ENCODE data around the gene CHAT.

CHAT gene

GRCh38 chr10:49613882-49614241, at the start of gene CHAT:
CHAT (plus strand) TSS chr10:49614037; CDS start chr10:49614190, 153 bp downstream.
- H3K9me3 ChIP-seq (ENCODE audit: control insufficient read depth, insufficient read depth, low read length) = no peaks in the 10 kb centered on the region
- no peaks in the 10 kb centered on the region for H3K36me3 ChIP-seq (ENCODE audit: control insufficient read depth, insufficient read depth, low read length)
- WGBS (ENCODE audit: insufficient coverage, insufficient read length) = no CpG with 5 or more reads among the region's 10 CpGs
- H3K27ac ChIP-seq (ENCODE audit: low read length) = no peak within 1 kb of the TSS
- peaks cover 12% of the 10 kb centered on the region for H3K4me1 ChIP-seq (ENCODE audit: control insufficient read depth, insufficient read depth, low read length)
- H3K4me3 ChIP-seq (ENCODE audit: low read length) = peak within 1 kb of the TSS; percentile 7; the same call in 1 of the 2 replicates
- peaks cover 70% of the 10 kb centered on the region for H3K27me3 ChIP-seq (ENCODE audit: control insufficient read depth, insufficient read depth, low read length)
- DNase-seq (ENCODE audit: low read depth, low spot score) = no peak

DNA sequence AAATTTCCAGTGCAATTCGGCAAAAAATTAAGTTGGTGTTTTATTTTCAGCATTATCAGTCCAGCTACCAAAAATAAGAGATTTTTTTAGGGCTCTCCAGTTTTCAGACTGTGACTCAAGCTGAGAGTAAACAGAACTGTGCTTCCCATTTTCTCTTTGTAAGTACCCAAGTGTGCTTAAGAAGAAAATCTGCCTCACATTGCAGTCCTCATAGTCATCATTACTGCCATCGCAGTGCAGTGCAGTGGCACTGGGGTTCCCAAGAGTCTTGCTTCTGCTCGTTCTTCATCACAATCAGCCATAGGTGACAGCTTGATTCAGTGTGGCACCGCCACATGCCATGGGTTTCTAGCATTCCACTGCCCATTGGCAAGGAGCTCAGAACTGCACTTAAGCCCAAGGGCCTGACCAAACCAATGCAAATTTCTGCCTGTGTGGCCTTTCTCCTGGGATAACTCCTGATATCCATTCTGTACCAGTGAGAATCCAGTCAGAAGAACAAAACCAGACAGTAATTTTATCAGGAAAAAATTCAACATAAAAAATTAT, 49.3 kb upstream of the CHAT start:
- no CpG with 5 or more reads among the region's 4 CpGs for WGBS (ENCODE audit: insufficient coverage, insufficient read length)
- no peaks in the 10 kb centered on the region for H3K4me1 ChIP-seq (ENCODE audit: control insufficient read depth, insufficient read depth, low read length)
- DNase-seq (ENCODE audit: low read depth, low spot score) = no peak

DNA sequence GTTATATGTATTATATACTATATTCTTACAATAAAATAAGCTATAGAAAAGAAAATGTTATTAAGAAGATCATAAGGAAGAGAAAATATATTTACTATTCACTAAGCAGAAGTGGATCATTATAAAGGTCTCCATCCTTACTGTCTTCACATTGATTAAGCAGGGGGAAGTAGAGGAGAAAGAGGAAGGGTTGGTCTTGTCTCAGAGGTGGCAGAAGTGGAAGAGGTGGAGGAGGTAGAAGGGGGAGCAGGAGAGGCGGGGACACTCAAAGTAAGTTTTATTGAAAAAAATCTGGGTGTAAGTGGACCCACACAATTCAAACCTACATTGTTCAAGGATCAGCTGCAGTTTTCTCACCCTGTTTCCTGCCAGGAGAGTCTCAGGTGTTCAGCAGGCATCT, 46.0 kb upstream of the CHAT start:
- Histone ChIP-seq H3K36me3 (ENCODE audit: control insufficient read depth, insufficient read depth, low read length) (no peaks in the 10 kb centered on the region), H3K4me3 (ENCODE audit: low read length) (no peak overlapping the region), H3K27ac (ENCODE audit: low read length) (no peak overlapping the region), H3K4me1 (ENCODE audit: control insufficient read depth, insufficient read depth, low read length) (no peaks in the 10 kb centered on the region), H3K27me3 (ENCODE audit: control insufficient read depth, insufficient read depth, low read length) (no peaks in the 10 kb centered on the region; the same call in 1 of the 2 replicates), H3K9me3 (ENCODE audit: control insufficient read depth, insufficient read depth, low read length) (no peaks in the 10 kb centered on the region)
- no CpG with 5 or more reads among the region's 1 CpG for WGBS (ENCODE audit: insufficient coverage, insufficient read length)
- no peak for DNase-seq (ENCODE audit: low read depth, low spot score)

More for the DNA sequence above, 49.3 kb upstream of the CHAT start:
- H3K36me3 ChIP-seq (ENCODE audit: control insufficient read depth, insufficient read depth, low read length) = no peaks in the 10 kb centered on the region
- H3K27me3 ChIP-seq (ENCODE audit: control insufficient read depth, insufficient read depth, low read length) = no peaks in the 10 kb centered on the region
- no peaks in the 10 kb centered on the region for H3K9me3 ChIP-seq (ENCODE audit: control insufficient read depth, insufficient read depth, low read length)
- no peak overlapping the region for H3K27ac ChIP-seq (ENCODE audit: low read length)
- no peak overlapping the region for H3K4me3 ChIP-seq (ENCODE audit: low read length)

GRCh38 chr10:49568235-49568634, 45.6 kb upstream of the CHAT start:
- H3K4me3 ChIP-seq (ENCODE audit: low read length) = no peak overlapping the region
- H3K27me3 ChIP-seq (ENCODE audit: control insufficient read depth, insufficient read depth, low read length) = no peaks in the 10 kb centered on the region; the same call in 1 of the 2 replicates
- no peak for DNase-seq (ENCODE audit: low read depth, low spot score)
- H3K27ac ChIP-seq (ENCODE audit: low read length) = no peak overlapping the region
- H3K4me1 ChIP-seq (ENCODE audit: control insufficient read depth, insufficient read depth, low read length) = no peaks in the 10 kb centered on the region
- no peaks in the 10 kb centered on the region for H3K36me3 ChIP-seq (ENCODE audit: control insufficient read depth, insufficient read depth, low read length)
- WGBS (ENCODE audit: insufficient coverage, insufficient read length) = no CpG with 5 or more reads among the region's 2 CpGs
- H3K9me3 ChIP-seq (ENCODE audit: control insufficient read depth, insufficient read depth, low read length) = no peaks in the 10 kb centered on the region

GRCh38 chr10:49569031-49569631, 44.7 kb upstream of the CHAT start:
- H3K27me3 ChIP-seq (ENCODE audit: control insufficient read depth, insufficient read depth, low read length) = no peaks in the 10 kb centered on the region; the same call in 1 of the 2 replicates
- H3K9me3 ChIP-seq (ENCODE audit: control insufficient read depth, insufficient read depth, low read length) = no peaks in the 10 kb centered on the region
- no peak overlapping the region for H3K27ac ChIP-seq (ENCODE audit: low read length)
- H3K4me3 ChIP-seq (ENCODE audit: low read length) = no peak overlapping the region
- no peaks in the 10 kb centered on the region for H3K36me3 ChIP-seq (ENCODE audit: control insufficient read depth, insufficient read depth, low read length)
- no CpG with 5 or more reads among the region's 3 CpGs for WGBS (ENCODE audit: insufficient coverage, insufficient read length)
- DNase-seq (ENCODE audit: low read depth, low spot score) = no peak
- no peaks in the 10 kb centered on the region for H3K4me1 ChIP-seq (ENCODE audit: control insufficient read depth, insufficient read depth, low read length)

DNA sequence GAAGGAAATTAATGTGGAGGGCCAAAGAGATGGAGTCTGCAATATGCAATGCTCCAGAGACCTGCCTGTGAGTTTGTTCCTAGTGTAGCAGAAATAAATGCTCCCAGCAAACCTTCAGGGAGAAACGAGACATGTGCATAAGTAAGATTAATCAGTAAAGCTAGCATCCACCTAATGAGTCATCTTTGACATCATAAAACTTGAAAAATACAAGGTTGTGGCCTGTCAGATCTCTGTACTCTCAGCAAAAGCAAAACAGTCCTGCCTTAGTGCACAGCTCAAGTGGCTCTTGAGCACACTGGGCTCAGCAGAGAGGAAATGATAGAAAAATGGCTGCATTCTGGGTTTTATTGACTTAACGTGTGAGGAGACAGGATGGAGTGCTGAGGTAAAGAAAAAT, 42.4 kb upstream of the CHAT start:
- WGBS (ENCODE audit: insufficient coverage, insufficient read length) = no CpG with 5 or more reads among the region's 2 CpGs
- H3K9me3 ChIP-seq (ENCODE audit: control insufficient read depth, insufficient read depth, low read length) = no peaks in the 10 kb centered on the region
- H3K4me1 ChIP-seq (ENCODE audit: control insufficient read depth, insufficient read depth, low read length) = no peaks in the 10 kb centered on the region
- no peak overlapping the region for H3K4me3 ChIP-seq (ENCODE audit: low read length)
- no peak overlapping the region for H3K27ac ChIP-seq (ENCODE audit: low read length)
- no peak for DNase-seq (ENCODE audit: low read depth, low spot score)
- no peaks in the 10 kb centered on the region; the same call in 1 of the 2 replicates for H3K27me3 ChIP-seq (ENCODE audit: control insufficient read depth, insufficient read depth, low read length)
- H3K36me3 ChIP-seq (ENCODE audit: control insufficient read depth, insufficient read depth, low read length) = no peaks in the 10 kb centered on the region

GRCh38 chr10:49572594-49573114, 41.2 kb upstream of the CHAT start:
- no CpG with 5 or more reads among the region's 9 CpGs for WGBS (ENCODE audit: insufficient coverage, insufficient read length)
- DNase-seq (ENCODE audit: low read depth, low spot score) = no peak
- Histone ChIP-seq H3K27me3 (ENCODE audit: control insufficient read depth, insufficient read depth, low read length) (no peaks in the 10 kb centered on the region; the same call in 1 of the 2 replicates), H3K4me3 (ENCODE audit: low read length) (no peak overlapping the region), H3K27ac (ENCODE audit: low read length) (no peak overlapping the region), H3K36me3 (ENCODE audit: control insufficient read depth, insufficient read depth, low read length) (no peaks in the 10 kb centered on the region), H3K4me1 (ENCODE audit: control insufficient read depth, insufficient read depth, low read length) (no peaks in the 10 kb centered on the region), H3K9me3 (ENCODE audit: control insufficient read depth, insufficient read depth, low read length) (no peaks in the 10 kb centered on the region)

- no peaks in the 10 kb centered on the region for H3K9me3 ChIP-seq (ENCODE audit: control insufficient read depth, insufficient read depth, low read length)
- no CpG with 5 or more reads among the region's 11 CpGs for WGBS (ENCODE audit: insufficient coverage, insufficient read length)
- no peaks in the 10 kb centered on the region for H3K36me3 ChIP-seq (ENCODE audit: control insufficient read depth, insufficient read depth, low read length)
- no peaks in the 10 kb centered on the region for H3K4me1 ChIP-seq (ENCODE audit: control insufficient read depth, insufficient read depth, low read length)
- no peaks in the 10 kb centered on the region; the same call in 1 of the 2 replicates for H3K27me3 ChIP-seq (ENCODE audit: control insufficient read depth, insufficient read depth, low read length)
- no peak overlapping the region for H3K4me3 ChIP-seq (ENCODE audit: low read length)
- DNase-seq (ENCODE audit: low read depth, low spot score) = no peak
- no peak overlapping the region for H3K27ac ChIP-seq (ENCODE audit: low read length)
Measured at GRCh38 chr10:49575489-49576072, 38.3 kb upstream of the CHAT start.

DNA sequence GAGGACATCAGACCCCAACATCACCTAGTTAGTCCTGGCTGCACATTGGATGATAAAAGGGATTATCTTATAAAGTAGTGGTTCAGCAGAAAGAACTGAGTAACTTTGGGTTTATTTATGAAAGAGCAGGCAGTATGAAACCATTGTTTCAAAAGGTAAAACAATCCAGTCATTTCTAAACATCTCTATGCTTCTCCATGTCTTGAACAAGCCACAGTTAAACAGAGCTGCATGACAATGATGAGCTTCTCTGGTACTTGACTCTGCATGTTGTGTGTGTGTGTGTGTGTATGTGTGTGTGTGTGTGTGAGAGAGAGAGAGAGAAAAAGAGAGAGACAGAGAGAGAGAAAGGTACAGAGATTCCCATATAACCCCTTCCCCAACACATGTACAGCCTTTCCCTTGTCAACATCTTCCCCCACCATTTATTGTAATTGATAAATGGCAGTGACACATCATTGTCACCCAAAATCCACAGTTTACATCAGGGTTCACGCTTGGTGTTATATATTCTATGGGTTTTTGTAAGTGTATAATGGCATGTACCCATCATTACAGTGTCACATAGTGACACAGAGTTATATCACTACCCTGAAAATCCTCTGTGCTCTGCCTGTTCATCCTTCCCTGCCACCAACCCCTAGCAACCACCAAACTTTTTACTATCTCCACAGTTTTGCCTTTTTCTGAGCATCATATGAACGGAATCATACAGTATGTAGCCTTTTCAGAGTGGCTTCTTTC, 36.5 kb upstream of the CHAT start:
- Histone ChIP-seq H3K4me1 (ENCODE audit: control insufficient read depth, insufficient read depth, low read length) (no peaks in the 10 kb centered on the region), H3K4me3 (ENCODE audit: low read length) (no peak overlapping the region), H3K27ac (ENCODE audit: low read length) (no peak overlapping the region), H3K27me3 (ENCODE audit: control insufficient read depth, insufficient read depth, low read length) (no peaks in the 10 kb centered on the region), H3K9me3 (ENCODE audit: control insufficient read depth, insufficient read depth, low read length) (no peaks in the 10 kb centered on the region), H3K36me3 (ENCODE audit: control insufficient read depth, insufficient read depth, low read length) (no peaks in the 10 kb centered on the region)
- no CpG with 5 or more reads among the region's 2 CpGs for WGBS (ENCODE audit: insufficient coverage, insufficient read length)
- DNase-seq (ENCODE audit: low read depth, low spot score) = no peak

DNA sequence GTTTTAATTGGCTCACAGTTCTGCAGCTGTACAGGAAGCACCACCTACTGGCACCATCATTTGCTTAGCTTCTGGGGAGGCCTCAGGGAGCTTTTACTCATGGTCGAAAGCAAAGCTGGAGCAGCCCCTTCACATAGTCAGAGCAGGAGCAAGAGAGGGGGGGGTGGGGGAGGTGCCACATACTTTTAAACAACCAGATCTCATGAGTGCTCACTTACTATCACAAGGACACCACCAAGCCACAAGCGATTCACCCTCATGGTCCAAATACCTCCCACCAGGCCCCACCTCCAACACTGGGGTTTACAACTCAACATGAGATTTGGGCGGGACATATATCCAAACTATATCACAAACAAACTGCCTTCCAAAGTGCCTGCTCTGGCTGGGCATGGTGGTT, 35.4 kb upstream of the CHAT start:
- no peaks in the 10 kb centered on the region for H3K36me3 ChIP-seq (ENCODE audit: control insufficient read depth, insufficient read depth, low read length)
- H3K27ac ChIP-seq (ENCODE audit: low read length) = no peak overlapping the region
- DNase-seq (ENCODE audit: low read depth, low spot score) = no peak
- H3K9me3 ChIP-seq (ENCODE audit: control insufficient read depth, insufficient read depth, low read length) = no peaks in the 10 kb centered on the region
- H3K4me3 ChIP-seq (ENCODE audit: low read length) = no peak overlapping the region
- no peaks in the 10 kb centered on the region for H3K4me1 ChIP-seq (ENCODE audit: control insufficient read depth, insufficient read depth, low read length)
- H3K27me3 ChIP-seq (ENCODE audit: control insufficient read depth, insufficient read depth, low read length) = no peaks in the 10 kb centered on the region
- WGBS (ENCODE audit: insufficient coverage, insufficient read length) = no CpG with 5 or more reads among the region's 3 CpGs

Data from iPS DF 6.9 (cell line).